Progenitor cell of endocrine pancreas (in vitro differentiated cells): ENCODE results near the gene TBP. TPM values are rescaled to one million over a fixed set of nuclear protein-coding genes. Genes with fewer than 3 reads are reported as not detected.

ENCODE experiments used
- DNase-seq: peaks from one replicate; pipeline ENCODE4 v3.0.0; 2021; ENCODE audit warnings: low spot score; ENCODE audit not compliant: unreplicated experiment
- H3K27ac Mint-ChIP-seq: 2 replicates; pipeline ENCODE4 v1.8.0; 2021; ENCODE audit warnings: mild to moderate bottlenecking, moderate library complexity, mixed read lengths
- H3K27me3 Mint-ChIP-seq: 2 replicates; pipeline ENCODE4 v1.8.0; 2021; ENCODE audit warnings: mixed read lengths
- H3K36me3 Mint-ChIP-seq: 2 replicates; pipeline ENCODE4 v1.8.0; 2022; ENCODE audit warnings: mixed read lengths; ENCODE audit not compliant: insufficient read depth
- H3K4me1 Mint-ChIP-seq: 2 replicates; pipeline ENCODE4 v1.8.0; 2021; ENCODE audit warnings: low read depth, mixed read lengths
- H3K4me3 Mint-ChIP-seq: 2 replicates; pipeline ENCODE4 v1.8.0; 2021; ENCODE audit warnings: low read depth, mild to moderate bottlenecking, moderate library complexity, mixed read lengths
- H3K9me3 Mint-ChIP-seq: 2 replicates; pipeline ENCODE4 v1.8.0; 2021; ENCODE audit warnings: low read depth, mixed read lengths
- CTCF ChIP-seq: fragments of 200-600 bp; sonication (generic); IDR thresholded peaks from one replicate; pipeline ENCODE4 v1.5.0; 2021; ENCODE audit warnings: antibody characterized with exemption, mild to moderate bottlenecking; ENCODE audit not compliant: unreplicated experiment
- total RNA-seq: library from RNA; stranded (reverse); gene quantifications from 2 replicates; pipeline ENCODE4 v1.2.1, GENCODE V29; 2021

TBP gene
- total RNA-seq, 1 donor from 2014 or later, result 20.3 TPM

- H3K4me3 Mint-ChIP-seq, result no peak overlapping the region
- H3K36me3 Mint-ChIP-seq, result peaks cover 2% of the 10 kb centered on the region
- H3K9me3 Mint-ChIP-seq, result no peaks in the 10 kb centered on the region
- peaks cover 7% of the 10 kb centered on the region for H3K4me1 Mint-ChIP-seq
- TF ChIP-seq CTCF, result peak; percentile 87
- no peaks in the 10 kb centered on the region for H3K27me3 Mint-ChIP-seq
- DNase-seq, result peak; percentile 66
- H3K27ac Mint-ChIP-seq, result peak overlapping the region; percentile 84
These were observed 24.2 kb upstream of the TBP start for GRCh38 chr6:170529839-170530469.

GRCh38 chr6:170532867-170533488 is 21.2 kb upstream of the TBP start:
- Mint-ChIP-seq H3K27me3 (no peaks in the 10 kb centered on the region), H3K9me3 (no peaks in the 10 kb centered on the region), H3K4me1 (peaks cover 7% of the 10 kb centered on the region), H3K36me3 (peaks cover 16% of the 10 kb centered on the region), H3K4me3 (no peak overlapping the region), H3K27ac (no peak overlapping the region)
- DNase-seq, result no peak
- no peak for TF ChIP-seq CTCF

- H3K9me3 Mint-ChIP-seq, result no peaks in the 10 kb centered on the region
- H3K27ac Mint-ChIP-seq, result no peak overlapping the region
- H3K36me3 Mint-ChIP-seq, result peaks cover 19% of the 10 kb centered on the region
- H3K4me1 Mint-ChIP-seq, result peaks cover 5% of the 10 kb centered on the region
- no peak for DNase-seq
- H3K4me3 Mint-ChIP-seq, result no peak overlapping the region
- no peaks in the 10 kb centered on the region for H3K27me3 Mint-ChIP-seq
- TF ChIP-seq CTCF, result no peak
These were observed 20.4 kb upstream of the TBP start for GRCh38 chr6:170533792-170534191.

- H3K36me3 Mint-ChIP-seq, result peaks cover 20% of the 10 kb centered on the region
- no peaks in the 10 kb centered on the region for H3K4me1 Mint-ChIP-seq
- DNase-seq, result no peak
- H3K27ac Mint-ChIP-seq, result no peak overlapping the region
- H3K27me3 Mint-ChIP-seq, result no peaks in the 10 kb centered on the region
- TF ChIP-seq CTCF, result no peak
- H3K4me3 Mint-ChIP-seq, result no peak overlapping the region
- H3K9me3 Mint-ChIP-seq, result no peaks in the 10 kb centered on the region
These were observed 19.2 kb upstream of the TBP start for GRCh38 chr6:170535004-170535403.

- no peaks in the 10 kb centered on the region for H3K4me1 Mint-ChIP-seq
- H3K36me3 Mint-ChIP-seq, result peaks cover 30% of the 10 kb centered on the region
- no peak overlapping the region for H3K4me3 Mint-ChIP-seq
- H3K9me3 Mint-ChIP-seq, result no peaks in the 10 kb centered on the region
- H3K27ac Mint-ChIP-seq, result no peak overlapping the region
- no peaks in the 10 kb centered on the region for H3K27me3 Mint-ChIP-seq
- DNase-seq, result no peak
- no peak for TF ChIP-seq CTCF
These were observed 17.5 kb upstream of the TBP start for GRCh38 chr6:170536671-170537070.
